H1 (cell line): ENCODE measurements around the gene TTC27. TPM values are rescaled to one million over a fixed set of nuclear protein-coding genes. Genes with fewer than 3 reads are reported as not detected.

Experiments
- CTCF ChIA-PET: fragments of 300-600 bp; sonication (Branson Sonifier 250); formaldehyde crosslinking; loops from one replicate; lab custom pipeline; 2021; ENCODE audit not compliant: partially characterized antibody; lab: Charles Lee
- POLR2A ChIA-PET: fragments of 300-600 bp; sonication (Branson Sonifier 250); formaldehyde crosslinking; loops from one replicate; lab custom pipeline; 2021; ENCODE audit warnings: inconsistent platforms; ENCODE audit not compliant: partially characterized antibody; lab: Charles Lee
- DNase-seq, 2 experiments: peaks; one replicate each; pipeline versions ENCODE4 v3.0.0 to v3.0.0-alpha.2; 2010 to 2022; ENCODE audit warnings: low spot score in 2 of 2, low read depth in 1 of 2, mixed read lengths in 1 of 2
- FAIRE-seq: peaks from 2 replicates; lab custom pipeline; 2011; peaks lifted over from hg19 to GRCh38; lab: Jason Lieb, UNC
- H2AFZ ChIP-seq: 2 replicates; pipeline ENCODE4 v1.8.1; 2012; ENCODE audit warnings: low read length, inconsistent platforms
- H2AK5ac ChIP-seq: 2 replicates; pipeline ENCODE4 v1.6.1; 2013; ENCODE audit warnings: low read depth, low read length
- H2BK120ac ChIP-seq: replicated peaks from 2 replicates; pipeline ENCODE3; 2013; ENCODE audit warnings: low read depth, low read length, inconsistent platforms
- H2BK12ac ChIP-seq: 2 replicates; pipeline ENCODE4 v1.6.1; 2013; ENCODE audit warnings: low read depth, low read length
- H2BK15ac ChIP-seq: 2 replicates; pipeline ENCODE4 v1.6.1; 2013; ENCODE audit warnings: low read length
- H2BK20ac ChIP-seq: 2 replicates; pipeline ENCODE4 v1.6.1; 2013; ENCODE audit warnings: low read length
- H2BK5ac ChIP-seq: 2 replicates; pipeline ENCODE4 v1.6.1; 2013; ENCODE audit warnings: low read depth, low read length
- H3K14ac ChIP-seq: 2 replicates; pipeline ENCODE4 v1.6.1; 2013; ENCODE audit warnings: inconsistent platforms; ENCODE audit not compliant: insufficient read length
- H3K18ac ChIP-seq: 2 replicates; pipeline ENCODE4 v1.6.1; 2013; ENCODE audit warnings: low read length; ENCODE audit errors: extremely low read depth
- H3K23ac ChIP-seq: 2 replicates; pipeline ENCODE4 v1.6.1; 2013; ENCODE audit warnings: inconsistent platforms; ENCODE audit not compliant: insufficient read length
- H3K23me2 ChIP-seq: 2 replicates; pipeline ENCODE4 v1.6.1; 2013; ENCODE audit warnings: low read depth, low read length
- H3K27ac ChIP-seq: 2 replicates; pipeline ENCODE4 v1.6.1; 2011; ENCODE audit warnings: low read depth, low read length, inconsistent platforms
- H3K27me3 ChIP-seq, 4 experiments: replicated peaks in 1 of 4; 1 replicate in 1 of 4; 2 replicates in 3 of 4; pipeline versions ENCODE4 v1.6.1 to v1.8.1; 2011 to 2013; ENCODE audit warnings: low read length in 3 of 4, mild to moderate bottlenecking in 3 of 4, inconsistent platforms in 2 of 4, mixed read lengths in 2 of 4, moderate library complexity in 1 of 4; ENCODE audit not compliant: control insufficient read depth in 3 of 4, insufficient read depth in 3 of 4; ENCODE audit errors: extremely low read depth in 1 of 4
- H3K36me3 ChIP-seq, 4 experiments: 2 replicates each; pipeline versions ENCODE4 v1.6.1 to v1.8.1; 2011 to 2013; ENCODE audit warnings: mild to moderate bottlenecking in 4 of 4, low read length in 3 of 4, moderate library complexity in 2 of 4, control low read depth in 1 of 4, inconsistent platforms in 1 of 4; ENCODE audit not compliant: insufficient read depth in 4 of 4, control insufficient read depth in 2 of 4
- H3K4ac ChIP-seq: replicated peaks from 2 replicates; pipeline ENCODE3; 2013; ENCODE audit warnings: low read length, low read depth, mixed read lengths, inconsistent platforms; ENCODE audit not compliant: insufficient read length
- H3K4me1 ChIP-seq, 4 experiments: replicated peaks in 1 of 4; 1 replicate in 1 of 4; 2 replicates in 3 of 4; pipeline versions ENCODE4 v1.6.1 to v1.8.1; 2011 to 2013; ENCODE audit warnings: low read length in 3 of 4, inconsistent platforms in 2 of 4, mixed read lengths in 1 of 4; ENCODE audit not compliant: insufficient read depth in 4 of 4, control insufficient read depth in 3 of 4
- H3K4me2 ChIP-seq, 2 experiments: 2 replicates each; pipeline versions ENCODE4 v1.6.1 to v1.8.1; 2011 to 2013; ENCODE audit warnings: low read depth in 2 of 2, low read length in 2 of 2, control low read depth in 1 of 2, inconsistent platforms in 1 of 2, mild to moderate bottlenecking in 1 of 2; ENCODE audit not compliant: insufficient read depth in 1 of 2
- H3K4me3 ChIP-seq, 4 experiments: fragments of 200-600, 300-600 bp in 1 of 4; sonication (generic), shearing (Covaris generic), sonication (Bioruptor Twin) in 1 of 4; 2 replicates each; pipeline versions ENCODE4 v1.5.1 to v1.8.1; 2011 to 2016; ENCODE audit warnings: low read length in 4 of 4, low read depth in 3 of 4, control low read depth in 2 of 4, inconsistent platforms in 2 of 4, mild to moderate bottlenecking in 2 of 4, mixed read lengths in 1 of 4, moderate library complexity in 1 of 4; ENCODE audit not compliant: insufficient read depth in 2 of 4; ENCODE audit errors: extremely low read depth in 1 of 4
- H3K56ac ChIP-seq: replicated peaks from 2 replicates; pipeline ENCODE3; 2013; ENCODE audit warnings: low read depth, mild to moderate bottlenecking, mixed read lengths, low read length, inconsistent platforms; ENCODE audit not compliant: insufficient read length
- H3K79me1 ChIP-seq: 2 replicates; pipeline ENCODE4 v1.6.1; 2013; ENCODE audit warnings: low read depth, low read length, control low read depth
- H3K79me2 ChIP-seq, 2 experiments: 2 replicates each; pipeline versions ENCODE4 v1.6.1 to v1.8.1; 2012 to 2013; ENCODE audit warnings: low read length in 2 of 2, mild to moderate bottlenecking in 2 of 2, inconsistent platforms in 1 of 2; ENCODE audit not compliant: insufficient read depth in 2 of 2, control insufficient read depth in 1 of 2
- H3K9ac ChIP-seq, 4 experiments: replicated peaks in 1 of 4; 1 replicate in 1 of 4; 2 replicates in 3 of 4; pipeline versions ENCODE4 v1.6.1 to v1.8.1; 2011 to 2013; ENCODE audit warnings: low read depth in 3 of 4, low read length in 3 of 4, control low read depth in 2 of 4, mild to moderate bottlenecking in 2 of 4, moderate library complexity in 2 of 4, inconsistent platforms in 1 of 4; ENCODE audit errors: extremely low read depth in 1 of 4
- H3K9me3 ChIP-seq, 2 experiments: 2 replicates each; pipeline versions ENCODE4 v1.6.1 to v1.8.1; 2012 to 2013; ENCODE audit warnings: mild to moderate bottlenecking in 2 of 2, moderate library complexity in 2 of 2, control low read depth in 1 of 2, inconsistent platforms in 1 of 2, low read depth in 1 of 2, low read length in 1 of 2, mixed read lengths in 1 of 2; ENCODE audit not compliant: insufficient read depth in 2 of 2
- H4K20me1 ChIP-seq, 2 experiments: replicated peaks in 1 of 2; 2 replicates each; pipeline versions ENCODE3 to v1.8.1; 2011 to 2013; ENCODE audit warnings: inconsistent platforms in 2 of 2, low read length in 2 of 2, mild to moderate bottlenecking in 1 of 2; ENCODE audit not compliant: insufficient read depth in 2 of 2, control insufficient read depth in 1 of 2
- H4K5ac ChIP-seq: 2 replicates; pipeline ENCODE4 v1.6.1; 2013; ENCODE audit warnings: low read length, low read depth, mixed read lengths, inconsistent platforms; ENCODE audit not compliant: insufficient read length
- H4K8ac ChIP-seq: 2 replicates; pipeline ENCODE4 v1.8.0; 2013; ENCODE audit warnings: mild to moderate bottlenecking, moderate library complexity, low read length, inconsistent platforms; ENCODE audit not compliant: insufficient read depth; ENCODE audit errors: extremely low read depth
- H4K91ac ChIP-seq: replicated peaks from 2 replicates; pipeline ENCODE3; 2013; ENCODE audit warnings: low read length, mixed read lengths, inconsistent platforms; ENCODE audit not compliant: insufficient read length
- ASH2L ChIP-seq: fragments of 200-600, 300-600 bp; sonication (generic); IDR thresholded peaks from one replicate; pipeline ENCODE4 v1.7.1; 2017; ENCODE audit warnings: low read length
- BRCA1 ChIP-seq: IDR thresholded peaks from 2 replicates; pipeline ENCODE4 v1.6.1; 2012; ENCODE audit warnings: low read depth, low read length, improper control_type of control experiment
- EZH2 ChIP-seq: fragments of 200-600 bp; sonication (generic); IDR thresholded peaks from 2 replicates; pipeline ENCODE4 v1.7.1; 2012; ENCODE audit warnings: low read depth, mild to moderate bottlenecking, moderate library complexity, low read length, inconsistent platforms; ENCODE audit not compliant: severe bottlenecking
- GTF2F1 ChIP-seq: IDR thresholded peaks from 2 replicates; pipeline ENCODE4 v1.6.1; 2012; ENCODE audit warnings: low read depth, low read length, improper control_type of control experiment, borderline replicate concordance
- JUND ChIP-seq: IDR thresholded peaks from 2 replicates; pipeline ENCODE4 v1.6.1; 2011; ENCODE audit warnings: mild to moderate bottlenecking, improper control_type of control experiment, low read length
- MAFK ChIP-seq: IDR thresholded peaks from 2 replicates; pipeline ENCODE4 v1.6.1; 2012; ENCODE audit warnings: low read depth, mild to moderate bottlenecking, improper control_type of control experiment, low read length
- NRF1 ChIP-seq: IDR thresholded peaks from 2 replicates; pipeline ENCODE4 v1.6.1; 2011; ENCODE audit warnings: mild to moderate bottlenecking, low read depth, low read length, improper control_type of control experiment
- RNF2 ChIP-seq: fragments of 200-900, 300-1000 bp; sonication (generic); IDR thresholded peaks from 2 replicates; pipeline ENCODE4 v1.7.1; 2016; ENCODE audit warnings: borderline replicate concordance, low read depth, mild to moderate bottlenecking, antibody characterized with exemption, low read length; ENCODE audit not compliant: poor library complexity, severe bottlenecking; ENCODE audit errors: missing control alignments
- TBP ChIP-seq: IDR thresholded peaks from 2 replicates; pipeline ENCODE4 v1.6.1; 2011; ENCODE audit warnings: low read depth, low read length, improper control_type of control experiment
- YY1 ChIP-seq: IDR thresholded peaks from 2 replicates; pipeline ENCODE4 v1.6.1; 2011; ENCODE audit warnings: low read depth, mild to moderate bottlenecking, low read length
- WGBS, 2 experiments: shearing (Covaris generic) in 1 of 2; methylation state at CpG; one replicate each; pipeline versions ENCODE4 v1.1.6 to v1.1.7; 2013 to 2015; ENCODE audit warnings: low lambda C conversion rate in 2 of 2, mixed read lengths in 2 of 2, inconsistent platforms in 1 of 2, low coverage in 1 of 2, missing lambda C conversion rate in 1 of 2; ENCODE audit not compliant: insufficient replicate concordance in 2 of 2, insufficient coverage in 1 of 2, insufficient read length in 1 of 2; ENCODE audit errors: extremely low coverage in 1 of 2, missing lambda C conversion rate in 1 of 2; 5-methylcytosine and 5-hydroxymethylcytosine counted together
- polyA plus RNA-seq, 7 experiments: library from polyadenylated mRNA; depleted of rRNA in 3 of 7; stranded (reverse) in 5 of 7; unstranded in 2 of 7; fragments of >200 nt in 5 of 7; fragments of 200-250 nt in 2 of 7; gene quantifications; 1 replicate in 5 of 7; 2 replicates in 1 of 7; 4 replicates in 1 of 7; pipeline versions ENCODE4 v1.2.1 to v1.2.3, GENCODE V29; 2011 to 2013; ENCODE audit warnings: missing spikeins in 2 of 7, mixed read lengths in 2 of 7
- total RNA-seq: library from RNA; stranded (reverse); fragmentation: NEBNext Ultra II Directional; extraction: Animal tissue kit (Norgen Biotek cat#: 25700); gene quantifications from 2 replicates; pipeline ENCODE4 v1.2.1, GENCODE V29; 2021
- TF ChIP-seq, protein P1 (sequence below): IDR thresholded peaks from 2 replicates; pipeline ENCODE4 v1.6.1; 2011; ENCODE audit warnings: low read length, improper control_type of control experiment

The TTC27 gene
- total and polyA plus RNA-seq, 2 of the 8 experiments (the other 6 are each of a cell fraction or from before 2014, with no cell fraction given) = 13.8 to 29.1 TPM

DNA sequence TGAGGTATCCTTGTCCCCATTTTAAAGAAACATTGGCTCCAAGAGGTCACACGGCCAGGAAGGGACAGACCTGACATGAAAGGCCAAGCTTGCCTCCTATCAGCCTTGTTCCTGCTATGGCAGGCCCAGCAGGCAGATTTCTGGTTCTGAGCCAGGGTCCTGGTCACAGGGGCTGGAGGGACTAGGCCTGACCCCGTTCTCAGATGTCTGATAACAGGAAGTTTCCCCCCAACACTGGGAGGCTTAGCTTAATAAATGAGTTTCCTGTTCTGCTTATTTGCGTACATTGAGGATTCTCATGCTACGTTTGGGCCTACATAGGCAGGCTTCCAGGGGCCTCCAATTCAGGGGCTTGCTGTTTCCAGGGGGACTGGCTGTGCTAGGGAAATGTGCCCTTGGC lies 211.1 kb downstream of the TTC27 start:
- Histone ChIP-seq H3K79me1 (no peaks in the 10 kb centered on the region), H2AK5ac (no peak overlapping the region), H3K36me3 (no peaks in the 10 kb centered on the region), H2BK12ac (no peak overlapping the region), H4K91ac (no peak overlapping the region), H3K56ac (no peak overlapping the region), H2BK20ac (no peak overlapping the region), H2BK5ac (no peak overlapping the region), H3K23me2 (no peaks in the 10 kb centered on the region), H3K4ac (no peak overlapping the region), H2BK120ac (no peak overlapping the region), H3K9ac (no peak overlapping the region), H3K27ac (no peak overlapping the region), H4K5ac (no peak overlapping the region), H3K18ac (no peak overlapping the region), H3K4me1 (no peaks in the 10 kb centered on the region), H3K23ac (no peak overlapping the region), H2BK15ac (no peak overlapping the region), H3K14ac (no peak overlapping the region), H4K8ac (no peak overlapping the region; the same call in 1 of the 2 replicates), H3K4me2 (no peak overlapping the region), H3K4me3 (no peak overlapping the region), H3K27me3 (no peaks in the 10 kb centered on the region), H2AFZ (no peak overlapping the region), H3K79me2 (no peaks in the 10 kb centered on the region; a peak in 1 of 4 replicates), H4K20me1 (no peaks in the 10 kb centered on the region), H3K9me3 (no peaks in the 10 kb centered on the region)
- no peak for TF ChIP-seq EZH2
- TF ChIP-seq BRCA1 = no peak
- no peak for TF ChIP-seq ASH2L
- no peak for TF ChIP-seq GTF2F1
- TF ChIP-seq TBP = no peak
- TF ChIP-seq, protein P1, sequence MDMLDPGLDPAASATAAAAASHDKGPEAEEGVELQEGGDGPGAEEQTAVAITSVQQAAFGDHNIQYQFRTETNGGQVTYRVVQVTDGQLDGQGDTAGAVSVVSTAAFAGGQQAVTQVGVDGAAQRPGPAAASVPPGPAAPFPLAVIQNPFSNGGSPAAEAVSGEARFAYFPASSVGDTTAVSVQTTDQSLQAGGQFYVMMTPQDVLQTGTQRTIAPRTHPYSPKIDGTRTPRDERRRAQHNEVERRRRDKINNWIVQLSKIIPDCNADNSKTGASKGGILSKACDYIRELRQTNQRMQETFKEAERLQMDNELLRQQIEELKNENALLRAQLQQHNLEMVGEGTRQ = no peak
- TF ChIP-seq MAFK = no peak
- TF ChIP-seq RNF2 = no peak
- TF ChIP-seq NRF1 = no peak
- no peak for TF ChIP-seq JUND
- TF ChIP-seq YY1 = no peak
- CTCF ChIA-PET = interaction anchor here (1.0 kb wide), 1 partner anchor 16 kb away, joined by 5 read pairs; no protein-coding TSS in a partner anchor
- no peak for DNase-seq
- POLR2A ChIA-PET = no interaction called here
- FAIRE-seq = no peak
- 94% methylated on average over 4 of the region's 4 CpGs; no CpG with 5 or more reads in 1 of the 2 experiments for WGBS, 2 experiments
